HEK293 (cell line): Measurements from ENCODE around the gene ITGAX.
A peak's percentile ranks its signal among the peaks of the same experiment; 100 is the strongest.

Experiments used
- IKZF3 ChIP-seq: fragments of 450-650 bp; IDR thresholded peaks from 2 replicates; pipeline ENCODE4 v1.5.0; 2018; ENCODE audit warnings: missing biosample characterization, mild to moderate bottlenecking, missing genetic modification characterization, moderate library complexity
- KLF7 ChIP-seq: fragments of 450-650 bp; formaldehyde crosslinking; IDR thresholded peaks from 2 replicates; pipeline ENCODE4 v1.5.1; 2016; ENCODE audit warnings: missing biosample characterization, missing genetic modification characterization, borderline replicate concordance
- MYNN ChIP-seq: fragments of 450-650 bp; formaldehyde crosslinking; IDR thresholded peaks from 2 replicates; pipeline ENCODE4 v1.5.1; 2016; ENCODE audit warnings: missing biosample characterization, missing genetic modification characterization, borderline replicate concordance
- PRDM10 ChIP-seq: fragments of 450-650 bp; formaldehyde crosslinking; IDR thresholded peaks from 2 replicates; pipeline ENCODE4 v1.5.1; 2016; ENCODE audit warnings: missing biosample characterization, missing genetic modification characterization
- REST ChIP-seq: fragments of 450-650 bp; formaldehyde crosslinking; IDR thresholded peaks from 2 replicates; pipeline ENCODE4 v1.5.1; 2016; ENCODE audit warnings: missing biosample characterization, missing genetic modification characterization
- SCRT1 ChIP-seq: fragments of 450-650 bp; formaldehyde crosslinking; IDR thresholded peaks from 2 replicates; pipeline ENCODE4 v1.5.1; 2016; ENCODE audit warnings: missing biosample characterization, missing genetic modification characterization, borderline replicate concordance
- SP2 ChIP-seq: fragments of 450-650 bp; formaldehyde crosslinking; IDR thresholded peaks from 2 replicates; pipeline ENCODE4 v1.5.1; 2016; ENCODE audit warnings: missing biosample characterization, missing genetic modification characterization
- SP3 ChIP-seq: fragments of 450-650 bp; formaldehyde crosslinking; IDR thresholded peaks from 2 replicates; pipeline ENCODE4 v1.5.1; 2016; ENCODE audit warnings: missing biosample characterization, missing genetic modification characterization
- YY1 ChIP-seq: fragments of 450-650 bp; formaldehyde crosslinking; IDR thresholded peaks from 2 replicates; pipeline ENCODE4 v1.5.1; 2018; ENCODE audit warnings: missing biosample characterization, missing genetic modification characterization
- ZBTB20 ChIP-seq: fragments of 450-650 bp; formaldehyde crosslinking; IDR thresholded peaks from 2 replicates; pipeline ENCODE4 v1.5.1; 2016; ENCODE audit warnings: missing biosample characterization, missing genetic modification characterization
- ZBTB49 ChIP-seq: fragments of 450-650 bp; formaldehyde crosslinking; IDR thresholded peaks from 2 replicates; pipeline ENCODE4 v1.5.1; 2016; ENCODE audit warnings: missing biosample characterization, missing genetic modification characterization, low read depth
- ZBTB7A ChIP-seq: fragments of 450-650 bp; formaldehyde crosslinking; IDR thresholded peaks from 2 replicates; pipeline ENCODE4 v1.5.1; 2016; ENCODE audit warnings: low read depth, missing biosample characterization, missing genetic modification characterization
- ZFP69B ChIP-seq: fragments of 450-650 bp; formaldehyde crosslinking; IDR thresholded peaks from 2 replicates; pipeline ENCODE4 v1.5.1; 2016; ENCODE audit warnings: missing biosample characterization, missing genetic modification characterization
- ZNF112 ChIP-seq: fragments of 450-650 bp; formaldehyde crosslinking; IDR thresholded peaks from 2 replicates; pipeline ENCODE4 v1.5.0; 2017; ENCODE audit warnings: missing biosample characterization, missing genetic modification characterization
- ZNF114 ChIP-seq: fragments of 450-650 bp; formaldehyde crosslinking; IDR thresholded peaks from 2 replicates; pipeline ENCODE4 v1.5.0; 2017; ENCODE audit warnings: missing biosample characterization, missing genetic modification characterization
- ZNF121 ChIP-seq: fragments of 450-650 bp; formaldehyde crosslinking; IDR thresholded peaks from 2 replicates; pipeline ENCODE4 v1.5.1; 2016; ENCODE audit warnings: missing biosample characterization, missing genetic modification characterization
- ZNF140 ChIP-seq: fragments of 450-650 bp; formaldehyde crosslinking; IDR thresholded peaks from 2 replicates; pipeline ENCODE4 v1.5.1; 2016; ENCODE audit warnings: missing biosample characterization, missing genetic modification characterization
- ZNF169 ChIP-seq: fragments of 450-650 bp; formaldehyde crosslinking; IDR thresholded peaks from 2 replicates; pipeline ENCODE4 v1.5.1; 2016; ENCODE audit warnings: missing biosample characterization, missing genetic modification characterization
- ZNF19 ChIP-seq: fragments of 450-650 bp; formaldehyde crosslinking; IDR thresholded peaks from 2 replicates; pipeline ENCODE4; 2016; ENCODE audit warnings: missing biosample characterization, missing genetic modification characterization, low read depth
- ZNF221 ChIP-seq: fragments of 450-650 bp; formaldehyde crosslinking; IDR thresholded peaks from 2 replicates; pipeline ENCODE4 v1.5.1; 2017; ENCODE audit warnings: missing biosample characterization, missing genetic modification characterization, borderline replicate concordance
- ZNF24 ChIP-seq: fragments of 450-650 bp; formaldehyde crosslinking; IDR thresholded peaks from 2 replicates; pipeline ENCODE4 v1.5.1; 2016; ENCODE audit warnings: missing biosample characterization, missing genetic modification characterization
- ZNF354C ChIP-seq: fragments of 450-650 bp; formaldehyde crosslinking; IDR thresholded peaks from 2 replicates; pipeline ENCODE4 v1.5.1; 2016; ENCODE audit warnings: missing biosample characterization, missing genetic modification characterization, low read depth, borderline replicate concordance
- ZNF37A ChIP-seq: fragments of 450-650 bp; IDR thresholded peaks from 2 replicates; pipeline ENCODE4 v1.5.1; 2018; ENCODE audit warnings: missing biosample characterization, missing genetic modification characterization
- ZNF510 ChIP-seq: fragments of 450-650 bp; formaldehyde crosslinking; IDR thresholded peaks from 2 replicates; pipeline ENCODE4 v1.5.1; 2018; ENCODE audit warnings: mild to moderate bottlenecking, missing genetic modification characterization, missing biosample characterization; ENCODE audit not compliant: insufficient replicate concordance
- ZNF596 ChIP-seq: fragments of 450-650 bp; IDR thresholded peaks from 2 replicates; pipeline ENCODE4 v1.5.0; 2018; ENCODE audit warnings: missing biosample characterization, mild to moderate bottlenecking, missing genetic modification characterization, moderate library complexity
- ZNF645 ChIP-seq: fragments of 450-650 bp; formaldehyde crosslinking; IDR thresholded peaks from 2 replicates; pipeline ENCODE4; 2016; ENCODE audit warnings: missing biosample characterization, missing genetic modification characterization
- ZNF660 ChIP-seq: fragments of 450-650 bp; IDR thresholded peaks from 2 replicates; pipeline ENCODE4 v1.5.1; 2018; ENCODE audit warnings: missing biosample characterization, mild to moderate bottlenecking, missing genetic modification characterization
- ZNF701 ChIP-seq: fragments of 450-650 bp; formaldehyde crosslinking; IDR thresholded peaks from 2 replicates; pipeline ENCODE4 v1.5.1; 2016; ENCODE audit warnings: missing biosample characterization, missing genetic modification characterization
- ZNF768 ChIP-seq: fragments of 450-650 bp; formaldehyde crosslinking; IDR thresholded peaks from 2 replicates; pipeline ENCODE4 v1.5.1; 2018; ENCODE audit warnings: missing biosample characterization, mild to moderate bottlenecking, missing genetic modification characterization
- ZNF792 ChIP-seq: fragments of 450-650 bp; formaldehyde crosslinking; IDR thresholded peaks from 2 replicates; pipeline ENCODE4 v1.5.1; 2016; ENCODE audit warnings: missing biosample characterization, missing genetic modification characterization
- ZNF837 ChIP-seq: fragments of 450-650 bp; formaldehyde crosslinking; IDR thresholded peaks from 2 replicates; pipeline ENCODE4 v1.5.1; 2016; ENCODE audit warnings: missing biosample characterization, missing genetic modification characterization

ITGAX gene

GRCh38 chr16:31404353-31405064 lies 49.5 kb downstream of the ITGAX start (continued):
- TF ChIP-seq SP2 (tag by site-specific recombination) (peak; percentile 96), YY1 (tag by site-specific recombination) (no peak), ZNF112 (tag by site-specific recombination) (no peak), REST (tag by site-specific recombination) (no peak), ZNF169 (tag by site-specific recombination) (no peak), ZNF19 (tag by site-specific recombination) (no peak), KLF7 (tag by site-specific recombination) (no peak), ZNF114 (tag by site-specific recombination) (no peak), ZNF837 (tag by site-specific recombination) (no peak), ZNF660 (tag by site-specific recombination) (no peak), ZNF140 (no peak), ZNF354C (no peak), ZBTB7A (no peak), ZNF121 (tag by site-specific recombination) (no peak), ZNF221 (tag by site-specific recombination) (no peak), ZNF24 (tag by site-specific recombination) (peak; percentile 93), ZFP69B (tag by site-specific recombination) (no peak), MYNN (tag by site-specific recombination) (no peak), SP3 (tag by site-specific recombination) (peak; percentile 93), ZBTB20 (0 out of 2 replicates have a peak, but pooled peaks have one; percentile 3), ZNF596 (tag by site-specific recombination) (no peak), ZBTB49 (no peak), ZNF701 (tag by site-specific recombination) (no peak), ZNF768 (tag by site-specific recombination) (no peak), ZNF645 (tag by site-specific recombination) (no peak), SCRT1 (no peak), ZNF37A (tag by site-specific recombination) (no peak), ZNF510 (tag by site-specific recombination) (no peak), PRDM10 (tag by site-specific recombination) (peak; percentile 92), IKZF3 (tag by site-specific recombination) (peak; percentile 98), ZNF792 (no peak)
